ENCODE results near the gene KRT86.

GRCh38 chr12:52234223-52234810, 40.1 kb upstream of the KRT86 start:
- TF ChIP-seq CTCF (IDR thresholded peaks at IDR 0.05; ENCODE audit: low read length) (no peak), EZH2phosphoT487 (IDR thresholded peaks at IDR 0.05; ENCODE audit: low read length) (no peak), EZH2 (optimal IDR thresholded peaks at IDR 0.05; ENCODE audit: low read depth, low read length) (no peak)

Measured in MM.1S (cell line).